Liver (tissue), 9 donors: ENCODE results near the gene INSYN1. TPM values are rescaled to one million over a fixed set of nuclear protein-coding genes. Genes with fewer than 3 reads are reported as not detected.

ENCODE experiments used
- DNase-seq: peaks from one replicate; pipeline ENCODE4 v3.0.0-alpha.2; 2017; ENCODE audit warnings: low spot score
- H3K27ac ChIP-seq, 2 donors: one replicate each; pipeline ENCODE4 v1.7.0; 2013; ENCODE audit warnings: inconsistent platforms in 2 of 2, low read length in 2 of 2, control low read depth in 1 of 2, low read depth in 1 of 2, mild to moderate bottlenecking in 1 of 2
- H3K27me3 ChIP-seq, 4 donors: one replicate each; pipeline versions ENCODE4 v1.6.1 to v1.7.0; 2013; ENCODE audit warnings: low read length in 3 of 4, inconsistent platforms in 1 of 4, mild to moderate bottlenecking in 1 of 4, moderate library complexity in 1 of 4; ENCODE audit not compliant: control insufficient read depth in 4 of 4, insufficient read depth in 4 of 4
- H3K36me3 ChIP-seq, 4 donors: one replicate each; pipeline versions ENCODE4 v1.6.1 to v1.7.0; 2013; ENCODE audit warnings: low read length in 3 of 4, mild to moderate bottlenecking in 3 of 4, low read depth in 1 of 4, moderate library complexity in 1 of 4; ENCODE audit not compliant: control insufficient read depth in 4 of 4, insufficient read depth in 3 of 4
- H3K4me1 ChIP-seq, 4 donors: one replicate each; pipeline versions ENCODE4 v1.6.1 to v1.7.0; 2013; ENCODE audit warnings: low read length in 3 of 4, mild to moderate bottlenecking in 3 of 4, moderate library complexity in 1 of 4; ENCODE audit not compliant: control insufficient read depth in 4 of 4, insufficient read depth in 4 of 4
- H3K4me3 ChIP-seq, 3 donors: one replicate each; pipeline versions ENCODE4 v1.6.1 to v1.7.0; 2013; ENCODE audit warnings: low read length in 3 of 3, control low read depth in 1 of 3, low read depth in 1 of 3, mild to moderate bottlenecking in 1 of 3
- H3K9ac ChIP-seq, 2 donors: one replicate each; pipeline ENCODE4 v1.7.0; 2013; ENCODE audit warnings: low read length in 2 of 2, mild to moderate bottlenecking in 2 of 2, moderate library complexity in 2 of 2, control low read depth in 1 of 2, low read depth in 1 of 2
- H3K9me3 ChIP-seq, 4 donors: one replicate each; pipeline versions ENCODE4 v1.6.1 to v1.7.0; 2013; ENCODE audit warnings: low read length in 3 of 4; ENCODE audit not compliant: control insufficient read depth in 4 of 4
- FOXA1 ChIP-seq: IDR thresholded peaks from 2 replicates; pipeline ENCODE4 v1.6.1; 2016; ENCODE audit warnings: antibody characterized with exemption
- GABPA ChIP-seq, 2 donors: IDR thresholded peaks in 1 of 2; conservative IDR thresholded peaks in 1 of 2; 2 replicates each; pipeline ENCODE4 v1.6.1; 2016; ENCODE audit warnings: antibody characterized with exemption in 2 of 2, mild to moderate bottlenecking in 1 of 2, moderate library complexity in 1 of 2
- HNF4A ChIP-seq, 2 donors: conservative IDR thresholded peaks; 2 replicates each; pipeline ENCODE4 v1.6.1; 2016; ENCODE audit warnings: antibody characterized with exemption in 2 of 2, mild to moderate bottlenecking in 2 of 2
- HNF4G ChIP-seq: IDR thresholded peaks from 2 replicates; pipeline ENCODE4 v1.6.1; 2016; ENCODE audit warnings: antibody characterized with exemption
- JUND ChIP-seq, 2 donors: IDR thresholded peaks; 2 replicates each; pipeline ENCODE4 v1.6.1; 2016; ENCODE audit warnings: antibody characterized with exemption in 2 of 2
- RAD21 ChIP-seq, 2 donors: IDR thresholded peaks; 2 replicates each; pipeline ENCODE4 v1.6.1; 2016; ENCODE audit warnings: antibody characterized with exemption in 2 of 2, mild to moderate bottlenecking in 2 of 2
- SP1 ChIP-seq: IDR thresholded peaks from 2 replicates; pipeline ENCODE4 v1.6.1; 2018; ENCODE audit warnings: antibody characterized with exemption, mild to moderate bottlenecking
- TAF1 ChIP-seq: conservative IDR thresholded peaks from 2 replicates; pipeline ENCODE4 v1.6.1; 2016; ENCODE audit warnings: antibody characterized with exemption, mild to moderate bottlenecking
- WGBS: extraction: QIAGEN DNeasy Blood & Tissue Kit; methylation state at CpG from one replicate; pipeline ENCODE4 v1.1.7; 2013; 5-methylcytosine and 5-hydroxymethylcytosine counted together
- polyA plus RNA-seq, 2 donors: library from polyadenylated mRNA; stranded (reverse) in 1 of 2; unstranded in 1 of 2; fragments of 200-250 nt in 1 of 2; fragments of >200 nt in 1 of 2; fragmentation: Nextera tagmentation in 1 of 2; extraction: Ambion mirVana in 1 of 2; gene quantifications; one replicate each; pipeline versions ENCODE4 v1.2.1 to v1.2.3, GENCODE V29; 2013 to 2015
- total RNA-seq, 2 donors: library from RNA; depleted of rRNA; stranded (reverse); fragments of >200 nt; gene quantifications; one replicate each; pipeline ENCODE4 v1.2.3, GENCODE V29; 2014
- TF ChIP-seq, protein P1 (sequence below): IDR thresholded peaks from 2 replicates; pipeline ENCODE4 v1.6.1; 2016; ENCODE audit warnings: antibody characterized with exemption
- TF ChIP-seq, protein P2 (sequence below): IDR thresholded peaks from 2 replicates; pipeline ENCODE4 v1.6.1; 2016; ENCODE audit warnings: antibody characterized with exemption
- TF ChIP-seq, protein P3 (sequence below): IDR thresholded peaks from 2 replicates; pipeline ENCODE4 v1.6.1; 2016; ENCODE audit warnings: antibody characterized with exemption, mild to moderate bottlenecking
- TF ChIP-seq, protein P4 (sequence below): fragments of 150-350 bp; IDR thresholded peaks from 2 replicates; pipeline ENCODE4 v1.5.1; 2017; ENCODE audit warnings: improper control_type of control experiment, low read depth, low read length; ENCODE audit not compliant: missing input control
- TF ChIP-seq, protein P5 (sequence below): IDR thresholded peaks from 2 replicates; pipeline ENCODE4 v1.6.1; 2016; ENCODE audit warnings: antibody characterized with exemption
- donor health status: healthy.
- donor health status: healthy.
- donor health status: healthy.
- donor health status: healthy.
- donor health status: healthy.

Gene INSYN1
- total and polyA plus RNA-seq, 4 donors, result 0.16 to 0.37 (median 0.25) TPM; not detected in 1

DNA sequence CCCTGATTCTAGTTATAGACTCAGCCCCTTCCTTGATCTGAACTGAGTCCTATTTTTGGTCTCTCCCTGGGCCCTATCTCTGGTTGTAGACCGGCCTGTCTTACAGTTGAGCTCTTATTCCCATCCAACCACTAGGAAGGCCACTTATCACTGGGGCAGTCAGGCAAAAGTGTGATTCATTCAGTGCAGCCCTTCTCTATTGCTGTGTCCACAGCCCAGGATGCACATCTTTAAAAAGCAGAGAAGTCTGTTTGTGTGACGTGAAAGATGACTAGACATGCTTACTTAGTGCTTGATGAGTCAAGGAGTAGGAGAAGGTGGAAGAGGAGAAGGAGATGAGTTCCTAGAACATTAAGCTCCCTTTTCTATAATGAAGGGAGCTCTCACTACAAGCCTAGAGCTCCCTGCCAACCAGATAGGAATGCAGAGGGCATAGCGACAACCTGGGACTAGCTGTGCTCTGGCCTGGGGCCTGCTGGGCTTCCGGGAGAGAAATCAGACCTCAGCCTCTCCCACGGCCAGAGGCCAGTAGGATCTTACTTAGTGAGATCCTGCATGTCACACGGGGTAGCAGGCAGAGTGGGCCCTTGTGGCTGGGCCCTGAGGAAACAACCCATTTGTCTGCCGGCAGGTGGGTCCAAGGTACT is 25.7 kb downstream of the INSYN1 start:
- Histone ChIP-seq H3K4me1 (no peaks in the 10 kb centered on the region), H3K9me3 (no peaks in the 10 kb centered on the region), H3K27me3 (no peaks in the 10 kb centered on the region), H3K27ac (no peak overlapping the region), H3K4me3 (no peak overlapping the region), H3K36me3 (no peaks in the 10 kb centered on the region), H3K9ac (no peak overlapping the region)
- no peak for DNase-seq
- WGBS, result 96% methylated on average over 7 of the region's 7 CpGs
- TF ChIP-seq RAD21 (IDR thresholded peaks at IDR 0.05) (no peak), FOXA1 (no peak), GABPA (IDR thresholded peaks at IDR 0.05 in 1 of 2, conservative IDR thresholded peaks at IDR 0.05 in 1 of 2) (no peak), TAF1 (no peak), HNF4A (conservative IDR thresholded peaks at IDR 0.05) (no peak), JUND (IDR thresholded peaks at IDR 0.05) (no peak), HNF4G (no peak), SP1 (no peak)
- TF ChIP-seq, protein P1, sequence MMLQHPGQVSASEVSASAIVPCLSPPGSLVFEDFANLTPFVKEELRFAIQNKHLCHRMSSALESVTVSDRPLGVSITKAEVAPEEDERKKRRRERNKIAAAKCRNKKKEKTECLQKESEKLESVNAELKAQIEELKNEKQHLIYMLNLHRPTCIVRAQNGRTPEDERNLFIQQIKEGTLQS, result no peak
- TF ChIP-seq, protein P2, sequence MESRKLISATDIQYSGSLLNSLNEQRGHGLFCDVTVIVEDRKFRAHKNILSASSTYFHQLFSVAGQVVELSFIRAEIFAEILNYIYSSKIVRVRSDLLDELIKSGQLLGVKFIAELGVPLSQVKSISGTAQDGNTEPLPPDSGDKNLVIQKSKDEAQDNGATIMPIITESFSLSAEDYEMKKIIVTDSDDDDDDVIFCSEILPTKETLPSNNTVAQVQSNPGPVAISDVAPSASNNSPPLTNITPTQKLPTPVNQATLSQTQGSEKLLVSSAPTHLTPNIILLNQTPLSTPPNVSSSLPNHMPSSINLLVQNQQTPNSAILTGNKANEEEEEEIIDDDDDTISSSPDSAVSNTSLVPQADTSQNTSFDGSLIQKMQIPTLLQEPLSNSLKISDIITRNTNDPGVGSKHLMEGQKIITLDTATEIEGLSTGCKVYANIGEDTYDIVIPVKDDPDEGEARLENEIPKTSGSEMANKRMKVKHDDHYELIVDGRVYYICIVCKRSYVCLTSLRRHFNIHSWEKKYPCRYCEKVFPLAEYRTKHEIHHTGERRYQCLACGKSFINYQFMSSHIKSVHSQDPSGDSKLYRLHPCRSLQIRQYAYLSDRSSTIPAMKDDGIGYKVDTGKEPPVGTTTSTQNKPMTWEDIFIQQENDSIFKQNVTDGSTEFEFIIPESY, result no peak
- TF ChIP-seq, protein P3, sequence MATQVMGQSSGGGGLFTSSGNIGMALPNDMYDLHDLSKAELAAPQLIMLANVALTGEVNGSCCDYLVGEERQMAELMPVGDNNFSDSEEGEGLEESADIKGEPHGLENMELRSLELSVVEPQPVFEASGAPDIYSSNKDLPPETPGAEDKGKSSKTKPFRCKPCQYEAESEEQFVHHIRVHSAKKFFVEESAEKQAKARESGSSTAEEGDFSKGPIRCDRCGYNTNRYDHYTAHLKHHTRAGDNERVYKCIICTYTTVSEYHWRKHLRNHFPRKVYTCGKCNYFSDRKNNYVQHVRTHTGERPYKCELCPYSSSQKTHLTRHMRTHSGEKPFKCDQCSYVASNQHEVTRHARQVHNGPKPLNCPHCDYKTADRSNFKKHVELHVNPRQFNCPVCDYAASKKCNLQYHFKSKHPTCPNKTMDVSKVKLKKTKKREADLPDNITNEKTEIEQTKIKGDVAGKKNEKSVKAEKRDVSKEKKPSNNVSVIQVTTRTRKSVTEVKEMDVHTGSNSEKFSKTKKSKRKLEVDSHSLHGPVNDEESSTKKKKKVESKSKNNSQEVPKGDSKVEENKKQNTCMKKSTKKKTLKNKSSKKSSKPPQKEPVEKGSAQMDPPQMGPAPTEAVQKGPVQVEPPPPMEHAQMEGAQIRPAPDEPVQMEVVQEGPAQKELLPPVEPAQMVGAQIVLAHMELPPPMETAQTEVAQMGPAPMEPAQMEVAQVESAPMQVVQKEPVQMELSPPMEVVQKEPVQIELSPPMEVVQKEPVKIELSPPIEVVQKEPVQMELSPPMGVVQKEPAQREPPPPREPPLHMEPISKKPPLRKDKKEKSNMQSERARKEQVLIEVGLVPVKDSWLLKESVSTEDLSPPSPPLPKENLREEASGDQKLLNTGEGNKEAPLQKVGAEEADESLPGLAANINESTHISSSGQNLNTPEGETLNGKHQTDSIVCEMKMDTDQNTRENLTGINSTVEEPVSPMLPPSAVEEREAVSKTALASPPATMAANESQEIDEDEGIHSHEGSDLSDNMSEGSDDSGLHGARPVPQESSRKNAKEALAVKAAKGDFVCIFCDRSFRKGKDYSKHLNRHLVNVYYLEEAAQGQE, result no peak
- TF ChIP-seq, protein P4, sequence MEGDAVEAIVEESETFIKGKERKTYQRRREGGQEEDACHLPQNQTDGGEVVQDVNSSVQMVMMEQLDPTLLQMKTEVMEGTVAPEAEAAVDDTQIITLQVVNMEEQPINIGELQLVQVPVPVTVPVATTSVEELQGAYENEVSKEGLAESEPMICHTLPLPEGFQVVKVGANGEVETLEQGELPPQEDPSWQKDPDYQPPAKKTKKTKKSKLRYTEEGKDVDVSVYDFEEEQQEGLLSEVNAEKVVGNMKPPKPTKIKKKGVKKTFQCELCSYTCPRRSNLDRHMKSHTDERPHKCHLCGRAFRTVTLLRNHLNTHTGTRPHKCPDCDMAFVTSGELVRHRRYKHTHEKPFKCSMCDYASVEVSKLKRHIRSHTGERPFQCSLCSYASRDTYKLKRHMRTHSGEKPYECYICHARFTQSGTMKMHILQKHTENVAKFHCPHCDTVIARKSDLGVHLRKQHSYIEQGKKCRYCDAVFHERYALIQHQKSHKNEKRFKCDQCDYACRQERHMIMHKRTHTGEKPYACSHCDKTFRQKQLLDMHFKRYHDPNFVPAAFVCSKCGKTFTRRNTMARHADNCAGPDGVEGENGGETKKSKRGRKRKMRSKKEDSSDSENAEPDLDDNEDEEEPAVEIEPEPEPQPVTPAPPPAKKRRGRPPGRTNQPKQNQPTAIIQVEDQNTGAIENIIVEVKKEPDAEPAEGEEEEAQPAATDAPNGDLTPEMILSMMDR, result no peak
- TF ChIP-seq, protein P5, sequence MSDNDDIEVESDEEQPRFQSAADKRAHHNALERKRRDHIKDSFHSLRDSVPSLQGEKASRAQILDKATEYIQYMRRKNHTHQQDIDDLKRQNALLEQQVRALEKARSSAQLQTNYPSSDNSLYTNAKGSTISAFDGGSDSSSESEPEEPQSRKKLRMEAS, result no peak

DNA sequence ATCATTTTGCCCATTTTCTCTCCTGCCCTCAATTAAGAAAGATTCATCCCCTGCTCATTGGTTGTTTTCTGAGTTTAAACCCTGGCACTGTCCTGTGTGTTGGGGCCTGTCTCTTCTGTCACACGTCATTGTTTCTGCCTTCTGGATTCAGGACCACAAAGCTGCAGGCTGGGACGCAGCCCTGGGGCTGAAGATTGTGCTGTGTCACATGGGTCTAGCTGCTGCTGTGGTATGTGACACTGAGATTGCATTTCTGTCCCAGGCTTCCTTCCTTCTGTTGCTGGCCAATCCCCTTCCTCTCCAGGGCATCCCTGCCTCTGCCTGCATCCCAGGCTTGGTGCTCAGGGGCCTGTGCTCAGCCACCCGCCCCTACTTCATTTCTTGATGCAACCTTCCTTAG is 28.9 kb downstream of the INSYN1 start:
- Histone ChIP-seq H3K27ac (no peak overlapping the region), H3K36me3 (no peaks in the 10 kb centered on the region), H3K9me3 (no peaks in the 10 kb centered on the region), H3K27me3 (no peaks in the 10 kb centered on the region), H3K4me1 (no peaks in the 10 kb centered on the region), H3K4me3 (no peak overlapping the region), H3K9ac (no peak overlapping the region)
- no peak for DNase-seq
- TF ChIP-seq GABPA (IDR thresholded peaks at IDR 0.05 in 1 of 2, conservative IDR thresholded peaks at IDR 0.05 in 1 of 2), result no peak
- TF ChIP-seq TAF1, result no peak
- TF ChIP-seq, protein P3, result no peak
- 74% methylated on average over 3 of the region's 3 CpGs for WGBS
